GM21367 (cell line): ENCODE measurements around the gene LMX1B.

ENCODE experiments used
- ATAC-seq: cut with Tn5 transposase; IDR thresholded peaks from one replicate; pipeline ENCODE4 v1.9.1; 2021; ENCODE audit not compliant: unreplicated experiment

Gene LMX1B

GRCh38 chr9:126630458-126631237, 16.9 kb downstream of the LMX1B start:
- no peak for ATAC-seq

DNA sequence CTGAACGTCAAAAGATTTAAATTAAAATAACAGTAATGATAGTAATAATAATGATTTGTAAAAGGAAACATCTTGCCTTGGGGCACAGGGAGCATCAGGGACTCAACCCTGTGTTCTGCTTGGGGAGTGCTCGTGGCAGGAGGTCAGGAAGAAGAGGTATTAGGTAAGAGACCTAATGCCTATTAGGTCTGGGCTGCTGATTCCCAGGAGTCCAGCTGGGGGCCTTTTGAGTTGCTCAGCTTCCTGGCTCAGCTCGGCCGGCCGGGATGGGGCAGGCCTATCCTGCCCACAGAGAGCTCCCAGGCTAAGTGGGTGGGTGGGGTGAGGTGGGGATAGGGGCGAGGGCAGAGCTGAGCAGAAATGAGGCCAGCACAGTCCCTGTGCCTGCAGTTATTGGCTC, 17.5 kb downstream of the LMX1B start:
- no peak for ATAC-seq

- ATAC-seq, result no peak
Measured at GRCh38 chr9:126633881-126634558, 20.3 kb downstream of the LMX1B start.

- ATAC-seq, result no peak
Measured at GRCh38 chr9:126635061-126635460, 21.3 kb downstream of the LMX1B start.

DNA sequence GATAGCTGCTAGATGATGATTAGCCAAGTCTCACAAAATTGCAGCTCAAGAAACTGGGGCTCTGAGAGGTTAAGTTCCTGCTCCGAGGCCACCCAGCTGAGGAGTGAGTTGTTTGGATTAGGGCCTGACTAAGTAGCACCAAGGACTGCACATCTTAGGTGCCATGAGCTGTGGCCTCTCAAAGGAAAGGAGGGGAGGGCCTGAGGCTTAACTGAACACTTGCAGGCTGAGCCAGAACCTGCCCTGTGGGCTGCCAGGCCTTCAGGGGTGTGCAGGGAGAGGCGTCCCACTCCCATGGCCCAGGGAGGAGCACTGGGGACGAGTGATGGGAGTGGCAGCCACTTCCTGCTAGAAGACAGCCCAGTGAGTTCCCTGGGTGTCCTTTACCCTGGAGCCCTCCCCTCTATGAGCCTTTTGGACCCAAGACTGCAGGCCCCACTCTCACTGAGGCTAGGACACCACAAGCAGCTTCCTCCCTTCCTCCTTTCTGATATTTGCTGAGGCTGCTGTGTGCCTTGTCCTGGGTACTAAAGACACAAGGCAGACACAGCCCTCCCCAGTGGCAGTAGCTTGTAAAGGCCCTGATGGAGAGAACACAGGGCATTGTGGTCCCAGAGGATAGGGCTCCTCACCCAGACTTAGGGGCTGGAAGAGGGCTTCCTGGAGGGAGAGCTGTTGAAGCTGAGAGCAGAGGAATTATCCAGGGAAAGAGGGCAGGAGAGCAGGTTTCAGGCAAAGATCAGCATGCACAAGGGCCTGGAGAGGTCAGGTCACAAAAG, 22.1 kb downstream of the LMX1B start:
- no peak for ATAC-seq

- no peak for ATAC-seq
Measured at GRCh38 chr9:126636983-126637798, 23.5 kb downstream of the LMX1B start.

- ATAC-seq, result no peak
Measured at GRCh38 chr9:126638571-126639132, 24.9 kb downstream of the LMX1B start.

GRCh38 chr9:126639318-126640000, 25.7 kb downstream of the LMX1B start:
- no peak for ATAC-seq

GRCh38 chr9:126641118-126641851, 27.6 kb downstream of the LMX1B start:
- no peak for ATAC-seq

DNA sequence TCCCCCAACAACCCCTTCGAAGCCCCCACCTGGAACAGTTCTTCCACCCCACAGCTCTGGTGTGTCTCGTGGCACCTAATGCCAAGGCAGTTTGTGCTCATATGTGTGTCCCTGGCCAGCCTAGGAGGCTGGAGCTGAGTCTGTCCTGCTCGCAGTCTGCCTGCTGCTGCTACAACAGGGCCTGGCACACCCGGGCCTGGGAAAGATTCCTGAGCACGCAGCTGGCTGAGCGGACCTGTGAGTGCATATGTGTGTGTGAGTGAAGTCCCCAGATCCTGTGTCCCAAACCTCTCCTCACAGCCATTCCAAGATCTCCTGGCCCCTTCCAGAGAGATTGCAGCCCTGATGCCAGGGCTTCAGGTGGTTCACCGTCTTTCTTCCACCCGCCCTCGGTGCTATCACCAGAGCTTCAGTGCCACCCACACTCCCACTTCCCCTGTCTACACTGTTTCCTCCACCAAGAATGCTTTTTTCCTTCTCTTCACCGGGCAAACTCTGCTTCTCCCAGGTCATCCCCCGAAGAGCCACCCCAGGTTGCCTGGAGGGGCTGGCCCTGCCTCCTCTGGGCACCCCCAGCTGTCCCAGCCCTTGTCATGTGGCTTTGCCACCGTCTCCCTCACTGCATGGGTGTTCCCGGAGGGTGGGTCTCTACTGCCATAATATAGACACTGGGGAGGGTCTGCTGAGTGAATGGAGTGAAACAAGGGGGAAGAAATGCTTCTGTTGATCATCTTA, 28.4 kb downstream of the LMX1B start:
- ATAC-seq, result no peak

GRCh38 chr9:126642839-126643238, 29.1 kb downstream of the LMX1B start:
- no peak for ATAC-seq

GRCh38 chr9:126643945-126644527, 30.3 kb downstream of the LMX1B start:
- no peak for ATAC-seq

DNA sequence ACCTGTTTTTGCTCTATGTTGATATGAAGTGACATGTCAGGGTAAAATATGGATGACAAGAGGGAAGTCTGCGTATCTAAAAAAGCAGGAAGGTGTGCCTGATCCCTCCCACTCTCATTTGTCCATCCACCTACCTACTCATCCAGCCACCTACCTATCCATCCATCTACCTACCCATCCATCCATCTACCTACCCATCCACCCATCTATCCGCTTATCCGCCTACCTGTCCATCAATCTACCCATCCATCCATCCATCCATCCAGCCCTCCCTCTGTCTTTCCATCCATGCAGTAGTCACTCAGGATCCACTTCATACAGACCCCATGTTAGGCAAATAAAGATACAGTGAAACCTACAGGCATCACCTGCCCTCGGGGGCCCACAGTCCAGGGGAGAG, 32.4 kb downstream of the LMX1B start:
- ATAC-seq, result no peak

- ATAC-seq, result no peak
Measured at GRCh38 chr9:126647585-126648411, 34.1 kb downstream of the LMX1B start.

DNA sequence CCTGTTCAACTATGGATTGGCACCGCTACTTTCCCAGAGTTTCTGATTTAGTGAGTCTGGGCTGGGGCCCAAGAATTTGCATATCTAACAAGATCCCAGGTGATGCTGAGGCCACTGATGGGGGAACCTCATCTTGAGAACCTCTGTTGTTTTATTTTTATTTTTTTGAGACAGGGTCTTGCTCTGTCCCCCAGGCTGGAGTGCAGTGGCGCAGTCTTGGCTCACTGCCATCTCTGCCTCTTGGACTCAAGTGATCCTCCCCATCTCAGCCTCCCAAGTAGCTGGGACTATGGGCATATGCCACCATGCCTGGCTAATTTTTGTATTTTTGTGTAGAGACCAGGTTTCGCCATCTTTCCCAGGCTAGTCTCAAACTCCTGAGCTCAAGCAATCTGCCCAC, 35.7 kb downstream of the LMX1B start:
- no peak for ATAC-seq

DNA sequence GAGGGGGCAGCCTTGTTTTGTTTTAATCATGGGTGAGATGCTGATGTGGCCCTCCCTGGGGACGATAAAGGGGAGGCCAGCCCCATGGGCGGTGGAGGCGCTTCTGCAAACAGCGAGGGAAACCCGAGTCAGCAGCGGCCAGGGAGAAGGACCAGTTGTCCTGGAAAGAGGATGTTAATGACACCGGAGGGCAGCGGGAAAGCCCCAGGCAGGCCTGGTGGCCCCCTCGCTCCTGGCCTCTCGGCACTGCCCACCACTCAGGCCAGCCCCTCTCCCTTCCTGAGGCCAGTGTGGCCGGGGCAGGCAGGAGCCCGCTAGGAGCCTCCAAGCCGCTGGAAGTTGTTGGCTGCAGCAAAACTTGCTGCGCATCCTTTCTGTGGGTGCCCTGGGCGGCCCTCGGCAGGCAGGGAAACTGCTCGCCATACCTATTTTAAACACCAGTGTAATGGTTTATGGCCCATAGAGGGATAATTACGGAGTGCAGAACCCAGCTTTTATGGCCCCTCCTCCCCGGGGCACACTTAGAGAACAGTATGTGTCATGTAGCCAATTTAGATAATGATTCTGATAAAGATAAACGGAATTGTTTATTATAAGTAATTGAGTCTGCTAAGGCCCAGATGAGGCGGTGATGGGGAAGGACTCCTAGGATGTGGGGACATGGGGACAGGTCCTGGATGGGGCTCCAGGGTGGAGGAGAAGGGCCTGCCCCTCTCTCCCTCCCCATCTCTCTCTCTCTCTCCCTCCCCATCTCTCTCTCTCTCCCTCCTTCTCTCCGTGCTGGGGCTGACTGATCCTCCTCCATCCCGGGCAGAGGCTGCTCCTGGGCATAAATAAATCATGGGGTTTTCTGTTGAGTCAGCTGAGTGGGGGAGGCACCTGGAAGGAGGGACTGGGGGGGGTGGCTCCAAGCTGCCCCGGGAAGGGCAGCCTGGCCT, 36.9 kb downstream of the LMX1B start:
- ATAC-seq, result no peak
